A549 (cell line): ENCODE data around the gene PRCD.

Experiments used
- CTCF ChIP-seq: fragments of >200 bp; sonication (Bioruptor Twin); formaldehyde crosslinking; IDR thresholded peaks from 3 replicates; pipeline ENCODE4 v1.5.1; 2016
- RFX5 ChIP-seq: fragments of 450-650 bp; IDR thresholded peaks from 2 replicates; pipeline ENCODE4 v1.7.1; 2014; ENCODE audit warnings: antibody characterized with exemption, mild to moderate bottlenecking, moderate library complexity
- TP53 ChIP-seq: fragments of 250-450 bp; sonication (Bioruptor Pico); IDR thresholded peaks from 2 replicates; pipeline ENCODE4 v1.5.0; 2021; ENCODE audit warnings: mild to moderate bottlenecking, moderate library complexity

- TF ChIP-seq RFX5 (no peak), CTCF (no peak), TP53 (no peak)
These were observed at the start of gene PRCD for GRCh38 chr17:76539631-76540271.
